HEK293 (cell line): ENCODE results near the gene LATS1.
A peak's percentile ranks its signal among the peaks of the same experiment; 100 is the strongest.
"Not testable (repeated sequence)": the region's sequence is repeated elsewhere in the genome, so short reads cannot be mapped to it uniquely, and the experiment has no call there.

Experiments used
- CTCF ChIA-PET: fragments of 350-600 bp; formaldehyde crosslinking; extraction: SDS; loops from one replicate; lab custom pipeline; 2021; ENCODE audit warnings: antibody characterized with exemption; lab: Yijun Ruan, JAX
- POLR2A ChIA-PET: fragments of 300-600 bp; formaldehyde crosslinking; extraction: SDS; loops from one replicate; lab custom pipeline; 2020; ENCODE audit warnings: antibody characterized with exemption, inconsistent platforms; lab: Yijun Ruan, JAX
- H3K27ac ChIP-seq: fragments of 200-500 bp; sonication (Bioruptor generic); 2 replicates; pipeline ENCODE4 v1.5.1; 2014; ENCODE audit warnings: low read depth, low read length, control low read depth, inconsistent platforms; ENCODE audit errors: extremely low read depth
- H3K36me3 ChIP-seq, 2 experiments: fragments of 200-500 bp in 1 of 2; sonication (Bioruptor generic) in 1 of 2; 1 replicate in 1 of 2; 2 replicates in 1 of 2; pipeline ENCODE4 v1.5.1; 2014 to 2017; ENCODE audit warnings: inconsistent platforms in 2 of 2, low read length in 2 of 2; ENCODE audit not compliant: control insufficient read depth in 2 of 2, insufficient read depth in 1 of 2
- H3K4me1 ChIP-seq: fragments of 200-500 bp; sonication (Bioruptor generic); 2 replicates; pipeline ENCODE4 v1.5.1; 2014; ENCODE audit warnings: mild to moderate bottlenecking, low read length, inconsistent platforms; ENCODE audit not compliant: control insufficient read depth, insufficient read depth
- H3K4me3 ChIP-seq: 2 replicates; pipeline ENCODE4 v1.5.1; 2011; ENCODE audit warnings: low read depth, mild to moderate bottlenecking, control low read depth, low read length, moderate library complexity
- H3K9me3 ChIP-seq: fragments of 200-500 bp; sonication (Bioruptor generic); 2 replicates; pipeline ENCODE4 v1.5.1; 2014; ENCODE audit warnings: low read depth, low read length, inconsistent platforms; ENCODE audit not compliant: control insufficient read depth, insufficient read depth
- IKZF3 ChIP-seq: fragments of 450-650 bp; IDR thresholded peaks from 2 replicates; pipeline ENCODE4 v1.5.0; 2018; ENCODE audit warnings: missing biosample characterization, mild to moderate bottlenecking, missing genetic modification characterization, moderate library complexity
- MZF1 ChIP-seq: fragments of 450-650 bp; formaldehyde crosslinking; IDR thresholded peaks from 2 replicates; pipeline ENCODE4 v1.5.1; 2017; ENCODE audit warnings: missing biosample characterization, missing genetic modification characterization, borderline replicate concordance
- OSR2 ChIP-seq: fragments of 450-650 bp; formaldehyde crosslinking; IDR thresholded peaks from 2 replicates; pipeline ENCODE4 v1.5.1; 2016; ENCODE audit warnings: missing biosample characterization, missing genetic modification characterization
- PRDM1 ChIP-seq: fragments of 450-650 bp; formaldehyde crosslinking; IDR thresholded peaks from 2 replicates; pipeline ENCODE4; 2016; ENCODE audit warnings: missing biosample characterization, missing genetic modification characterization
- TRIM28 ChIP-seq: IDR thresholded peaks from 2 replicates; pipeline ENCODE4 v1.6.1; 2011; ENCODE audit warnings: low read length, control low read depth, borderline replicate concordance
- WT1 ChIP-seq: fragments of 450-650 bp; formaldehyde crosslinking; IDR thresholded peaks from 2 replicates; pipeline ENCODE4 v1.5.1; 2016; ENCODE audit warnings: missing biosample characterization, missing genetic modification characterization
- ZBTB17 ChIP-seq: fragments of 450-650 bp; formaldehyde crosslinking; IDR thresholded peaks from 2 replicates; pipeline ENCODE4 v1.5.1; 2016; ENCODE audit warnings: missing biosample characterization, missing genetic modification characterization
- ZNF341 ChIP-seq: fragments of 450-650 bp; formaldehyde crosslinking; IDR thresholded peaks from 2 replicates; pipeline ENCODE4; 2016; ENCODE audit warnings: low read depth, missing biosample characterization, missing genetic modification characterization
- ZNF48 ChIP-seq: fragments of 450-650 bp; formaldehyde crosslinking; IDR thresholded peaks from 2 replicates; pipeline ENCODE4 v1.5.1; 2016; ENCODE audit warnings: missing biosample characterization, missing genetic modification characterization
- ZNF501 ChIP-seq: fragments of 450-650 bp; formaldehyde crosslinking; IDR thresholded peaks from 2 replicates; pipeline ENCODE4 v1.5.1; 2016; ENCODE audit warnings: missing biosample characterization, missing genetic modification characterization
- ZNF530 ChIP-seq: fragments of 450-650 bp; formaldehyde crosslinking; IDR thresholded peaks from 2 replicates; pipeline ENCODE4 v1.5.1; 2016; ENCODE audit warnings: low read depth, missing biosample characterization, missing genetic modification characterization
- ZNF548 ChIP-seq: fragments of 450-650 bp; formaldehyde crosslinking; IDR thresholded peaks from 2 replicates; pipeline ENCODE4 v1.5.1; 2016; ENCODE audit warnings: missing biosample characterization, missing genetic modification characterization
- ZNF626 ChIP-seq: fragments of 450-650 bp; sonication (Bioruptor Pico); formaldehyde crosslinking; IDR thresholded peaks from 2 replicates; pipeline ENCODE4 v1.5.1; 2018; ENCODE audit warnings: missing biosample characterization, missing genetic modification characterization, inconsistent platforms
- ZNF658 ChIP-seq: fragments of 450-650 bp; formaldehyde crosslinking; IDR thresholded peaks from 2 replicates; pipeline ENCODE4; 2016; ENCODE audit warnings: missing biosample characterization, missing genetic modification characterization
- ZNF677 ChIP-seq: fragments of 450-650 bp; IDR thresholded peaks from 2 replicates; pipeline ENCODE4 v1.5.0; 2018; ENCODE audit warnings: missing biosample characterization, mild to moderate bottlenecking, missing genetic modification characterization, moderate library complexity
- ZNF707 ChIP-seq: fragments of 450-650 bp; formaldehyde crosslinking; IDR thresholded peaks from 2 replicates; pipeline ENCODE4 v1.5.1; 2016; ENCODE audit warnings: missing biosample characterization, missing genetic modification characterization
- TF ChIP-seq, protein P1 (sequence below): fragments of 450-650 bp; formaldehyde crosslinking; IDR thresholded peaks from 2 replicates; pipeline ENCODE4 v1.5.1; 2017; ENCODE audit warnings: missing biosample characterization, missing genetic modification characterization
- TF ChIP-seq, protein P2 (sequence below): fragments of 450-650 bp; formaldehyde crosslinking; IDR thresholded peaks from 2 replicates; pipeline ENCODE4 v1.5.1; 2016; ENCODE audit warnings: missing biosample characterization, missing genetic modification characterization
- TF ChIP-seq, protein P3 (sequence below): fragments of 450-650 bp; formaldehyde crosslinking; optimal IDR thresholded peaks from 2 replicates; pipeline ENCODE3; 2016; ENCODE audit warnings: missing biosample characterization, mild to moderate bottlenecking, missing genetic modification characterization

The LATS1 gene

DNA sequence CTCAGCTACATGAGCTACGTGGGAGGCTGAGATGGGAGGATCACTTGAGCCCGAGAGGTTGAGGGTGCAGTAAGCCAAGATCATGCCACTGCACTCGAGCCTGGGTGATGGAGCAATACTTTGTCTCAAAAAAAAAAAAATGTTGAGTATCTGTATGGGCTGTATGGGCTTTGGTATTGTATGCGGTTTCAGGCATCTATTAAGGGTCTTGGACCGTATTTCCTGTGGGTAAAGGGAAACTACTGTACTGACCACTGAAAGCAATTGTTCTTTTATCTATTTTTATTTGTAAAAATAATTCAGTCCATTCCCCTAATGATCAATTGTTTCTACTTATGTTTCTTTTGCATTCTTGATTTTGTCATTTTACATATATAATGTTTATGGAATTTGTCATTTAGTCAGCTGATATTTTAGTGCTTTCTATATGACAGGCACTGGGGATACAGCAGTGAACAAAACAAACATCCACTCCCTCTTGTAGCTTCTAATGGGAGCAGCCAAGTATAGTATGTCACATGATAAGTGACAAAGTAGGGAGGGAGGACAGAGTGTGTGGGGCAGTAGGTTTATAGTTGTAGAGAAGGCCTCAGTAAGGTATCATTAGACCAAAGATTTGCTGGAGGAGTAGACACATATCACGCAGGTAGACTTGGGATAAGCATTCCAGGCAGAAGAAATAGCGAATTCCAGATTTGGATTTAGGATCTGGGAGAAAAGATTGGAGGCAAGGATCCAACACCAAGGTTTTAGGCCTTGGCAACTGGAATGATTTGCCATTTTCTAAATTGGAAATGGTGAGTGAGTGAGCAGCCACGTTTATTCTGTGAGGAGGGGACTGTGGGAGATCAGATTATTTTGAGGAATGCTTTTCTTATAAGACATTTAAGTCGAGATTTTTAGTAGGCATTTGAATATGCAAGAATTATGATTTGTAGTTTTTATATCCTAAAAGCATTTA lies 37.7 kb upstream of the LATS1 start:
- H3K36me3 ChIP-seq: peaks cover 11 to 22% of the 10 kb centered on the region in 2 experiments; a peak in 2 of 3 replicates
- H3K4me1 ChIP-seq: peaks cover 11% of the 10 kb centered on the region
- no peak overlapping the region for H3K4me3 ChIP-seq
- no peaks in the 10 kb centered on the region for H3K9me3 ChIP-seq
- CTCF ChIA-PET: no interaction called here
- TF ChIP-seq, protein P1, sequence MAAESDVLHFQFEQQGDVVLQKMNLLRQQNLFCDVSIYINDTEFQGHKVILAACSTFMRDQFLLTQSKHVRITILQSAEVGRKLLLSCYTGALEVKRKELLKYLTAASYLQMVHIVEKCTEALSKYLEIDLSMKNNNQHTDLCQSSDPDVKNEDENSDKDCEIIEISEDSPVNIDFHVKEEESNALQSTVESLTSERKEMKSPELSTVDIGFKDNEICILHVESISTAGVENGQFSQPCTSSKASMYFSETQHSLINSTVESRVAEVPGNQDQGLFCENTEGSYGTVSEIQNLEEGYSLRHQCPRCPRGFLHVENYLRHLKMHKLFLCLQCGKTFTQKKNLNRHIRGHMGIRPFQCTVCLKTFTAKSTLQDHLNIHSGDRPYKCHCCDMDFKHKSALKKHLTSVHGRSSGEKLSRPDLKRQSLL (tag by site-specific recombination): peak; percentile 45; the same call in 1 of the 2 replicates
- TF ChIP-seq PRDM1 (tag by site-specific recombination) (no peak), WT1 (peak; percentile 93), ZNF677 (tag by site-specific recombination) (no peak), ZNF341 (peak; percentile 68), ZNF501 (tag by site-specific recombination) (no peak), ZNF548 (peak; percentile 80), MZF1 (tag by site-specific recombination) (peak; percentile 63; the same call in 1 of the 2 replicates), OSR2 (peak; percentile 17; the same call in 1 of the 2 replicates), TRIM28 (peak; percentile 50; the same call in 1 of the 2 replicates), ZBTB17 (tag by site-specific recombination) (peak; percentile 43; the same call in 1 of the 2 replicates), ZNF626 (tag by site-specific recombination) (no peak), IKZF3 (tag by site-specific recombination) (0 out of 2 replicates have a peak, but pooled peaks have one; percentile 32)
- TF ChIP-seq, protein P2, sequence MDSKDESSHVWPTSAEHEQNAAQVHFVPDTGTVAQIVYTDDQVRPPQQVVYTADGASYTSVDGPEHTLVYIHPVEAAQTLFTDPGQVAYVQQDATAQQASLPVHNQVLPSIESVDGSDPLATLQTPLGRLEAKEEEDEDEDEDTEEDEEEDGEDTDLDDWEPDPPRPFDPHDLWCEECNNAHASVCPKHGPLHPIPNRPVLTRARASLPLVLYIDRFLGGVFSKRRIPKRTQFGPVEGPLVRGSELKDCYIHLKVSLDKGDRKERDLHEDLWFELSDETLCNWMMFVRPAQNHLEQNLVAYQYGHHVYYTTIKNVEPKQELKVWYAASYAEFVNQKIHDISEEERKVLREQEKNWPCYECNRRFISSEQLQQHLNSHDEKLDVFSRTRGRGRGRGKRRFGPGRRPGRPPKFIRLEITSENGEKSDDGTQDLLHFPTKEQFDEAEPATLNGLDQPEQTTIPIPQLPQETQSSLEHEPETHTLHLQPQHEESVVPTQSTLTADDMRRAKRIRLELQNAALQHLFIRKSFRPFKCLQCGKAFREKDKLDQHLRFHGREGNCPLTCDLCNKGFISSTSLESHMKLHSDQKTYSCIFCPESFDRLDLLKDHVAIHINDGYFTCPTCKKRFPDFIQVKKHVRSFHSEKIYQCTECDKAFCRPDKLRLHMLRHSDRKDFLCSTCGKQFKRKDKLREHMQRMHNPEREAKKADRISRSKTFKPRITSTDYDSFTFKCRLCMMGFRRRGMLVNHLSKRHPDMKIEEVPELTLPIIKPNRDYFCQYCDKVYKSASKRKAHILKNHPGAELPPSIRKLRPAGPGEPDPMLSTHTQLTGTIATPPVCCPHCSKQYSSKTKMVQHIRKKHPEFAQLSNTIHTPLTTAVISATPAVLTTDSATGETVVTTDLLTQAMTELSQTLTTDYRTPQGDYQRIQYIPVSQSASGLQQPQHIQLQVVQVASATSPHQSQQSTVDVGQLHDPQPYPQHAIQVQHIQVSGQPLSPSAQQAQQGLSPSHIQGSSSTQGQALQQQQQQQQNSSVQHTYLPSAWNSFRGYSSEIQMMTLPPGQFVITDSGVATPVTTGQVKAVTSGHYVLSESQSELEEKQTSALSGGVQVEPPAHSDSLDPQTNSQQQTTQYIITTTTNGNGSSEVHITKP (tag by site-specific recombination): peak; percentile 75
- TF ChIP-seq, all 188 proteins: peak for 10
- POLR2A ChIA-PET: interaction anchor here (0.7 kb wide), 1 partner anchor 131 kb away, joined by 5 read pairs; no protein-coding TSS in a partner anchor
- peak overlapping the region; percentile 21; the same call in 1 of the 2 replicates for H3K27ac ChIP-seq

DNA sequence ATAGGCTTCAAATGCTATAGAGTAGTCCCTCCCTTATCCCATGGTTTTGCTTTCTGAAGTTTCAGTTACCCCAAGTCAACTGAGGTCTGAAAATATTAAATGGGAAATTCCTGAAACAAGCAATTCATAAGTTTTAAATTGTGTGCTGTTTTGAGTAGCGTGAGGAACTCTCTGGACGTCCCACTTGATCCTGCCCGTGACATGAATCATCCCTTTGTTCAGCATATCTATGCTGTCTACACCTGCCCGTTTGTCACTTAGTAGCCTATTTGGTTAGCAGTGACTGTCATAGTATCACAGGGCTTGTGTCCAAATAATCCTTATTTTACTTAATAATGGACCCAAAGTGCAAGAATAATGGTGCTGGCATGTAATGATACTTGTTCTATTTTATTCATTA lies 36.6 kb upstream of the LATS1 start:
- H3K4me1 ChIP-seq: peaks cover 11% of the 10 kb centered on the region
- peaks cover 10 to 12% of the 10 kb centered on the region in 2 experiments; a peak in 2 of 3 replicates for H3K36me3 ChIP-seq
- H3K9me3 ChIP-seq: no peaks in the 10 kb centered on the region
- H3K27ac ChIP-seq: no peak overlapping the region
- TF ChIP-seq ZNF658 (tag by site-specific recombination): no peak
- TF ChIP-seq ZNF707 (tag by site-specific recombination): no peak
- TF ChIP-seq ZNF530 (tag by site-specific recombination): no peak
- TF ChIP-seq, protein P3, sequence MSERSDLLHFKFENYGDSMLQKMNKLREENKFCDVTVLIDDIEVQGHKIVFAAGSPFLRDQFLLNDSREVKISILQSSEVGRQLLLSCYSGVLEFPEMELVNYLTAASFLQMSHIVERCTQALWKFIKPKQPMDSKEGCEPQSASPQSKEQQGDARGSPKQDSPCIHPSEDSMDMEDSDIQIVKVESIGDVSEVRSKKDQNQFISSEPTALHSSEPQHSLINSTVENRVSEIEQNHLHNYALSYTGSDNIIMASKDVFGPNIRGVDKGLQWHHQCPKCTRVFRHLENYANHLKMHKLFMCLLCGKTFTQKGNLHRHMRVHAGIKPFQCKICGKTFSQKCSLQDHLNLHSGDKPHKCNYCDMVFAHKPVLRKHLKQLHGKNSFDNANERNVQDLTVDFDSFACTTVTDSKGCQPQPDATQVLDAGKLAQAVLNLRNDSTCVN: no peak
- TF ChIP-seq ZNF48 (tag by site-specific recombination): no peak
- ChIA-PET CTCF (interaction anchor here (0.6 kb wide), 1 partner anchor 1620 kb away, joined by 3 read pairs; no protein-coding TSS in a partner anchor), POLR2A (no interaction called here)
- H3K4me3 ChIP-seq: no peak overlapping the region

DNA sequence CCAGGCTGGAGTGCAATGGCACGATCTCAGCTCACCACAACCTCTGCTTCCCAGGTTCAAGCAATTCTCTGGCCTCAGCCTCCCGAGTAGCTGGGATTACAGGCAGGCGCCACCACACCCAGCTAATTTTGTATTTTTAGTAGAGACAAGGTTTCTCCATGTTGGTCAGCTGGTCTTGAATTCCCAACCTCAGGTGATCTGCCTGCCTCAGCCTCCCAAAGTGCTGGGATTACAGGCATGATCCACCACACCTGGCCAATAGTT lies 35.4 kb upstream of the LATS1 start:
- H3K4me3 ChIP-seq, CTCF ChIA-PET, H3K9me3 ChIP-seq, H3K27ac ChIP-seq: not testable (repeated sequence)
- H3K4me1 ChIP-seq: peaks cover 11% of the 10 kb centered on the region
- peaks cover 0 to 12% of the 10 kb centered on the region in 2 experiments; a peak in 2 of 3 replicates for H3K36me3 ChIP-seq
- POLR2A ChIA-PET: interaction anchor here (0.6 to 0.9 kb wide), 2 partner anchors 17 to 37 kb away, joined by 4 to 5 read pairs; no protein-coding TSS in a partner anchor
